Prostate gland (tissue), 2 donors: ENCODE results near the gene PNPLA7. TPM values are rescaled to one million over a fixed set of nuclear protein-coding genes. Genes with fewer than 3 reads are reported as not detected.
"Not testable (repeated sequence)": the region's sequence is repeated elsewhere in the genome, so short reads cannot be mapped to it uniquely, and the experiment has no call there.

Experiments
- DNase-seq: peaks from one replicate; pipeline ENCODE4 v3.0.0-alpha.2; 2019; ENCODE audit warnings: low spot score
- H3K27ac ChIP-seq, 2 donors: fragments of 200-600 bp; sonication (generic); 2 replicates each; pipeline ENCODE4 v1.5.1; 2017 to 2019
- H3K27me3 ChIP-seq: fragments of 200-600 bp; sonication (generic); replicated peaks from 2 replicates; pipeline ENCODE4 v1.5.1; 2019; ENCODE audit not compliant: insufficient read depth
- H3K36me3 ChIP-seq, 2 donors: fragments of 200-600 bp; sonication (generic); 1 replicate in 1 of 2; 2 replicates in 1 of 2; pipeline versions ENCODE4 v1.5.1 to v1.8.1; 2017 to 2019
- H3K4me1 ChIP-seq: fragments of 200-600 bp; sonication (generic); replicated peaks from 2 replicates; pipeline ENCODE4 v1.5.1; 2019
- H3K4me3 ChIP-seq, 2 donors: fragments of 200-600 bp; sonication (generic); 2 replicates each; pipeline ENCODE4 v1.5.1; 2017 to 2019
- H3K9me3 ChIP-seq: fragments of 200-600 bp; sonication (generic); 2 replicates; pipeline ENCODE4 v1.5.1; 2017
- CTCF ChIP-seq, 4 experiments: fragments of 200-600 bp in 2 of 4; fragments of 450-650 bp in 2 of 4; sonication (generic) in 2 of 4; IDR thresholded peaks; 1 replicate in 3 of 4; 2 replicates in 1 of 4; pipeline ENCODE4 v1.5.1; 2016 to 2019; ENCODE audit warnings: antibody characterized with exemption in 4 of 4, mild to moderate bottlenecking in 2 of 4, moderate library complexity in 2 of 4
- POLR2A ChIP-seq: fragments of 450-650 bp; IDR thresholded peaks from one replicate; pipeline ENCODE4 v1.6.1; 2016; ENCODE audit warnings: antibody characterized with exemption, mild to moderate bottlenecking
- POLR2AphosphoS5 ChIP-seq: sonication (generic); formaldehyde crosslinking; IDR thresholded peaks from one replicate; pipeline ENCODE4 v1.6.1; 2017; ENCODE audit warnings: antibody characterized with exemption
- WGBS: methylation state at CpG from one replicate; pipeline ENCODE4 v1.1.5; 2018; 5-methylcytosine and 5-hydroxymethylcytosine counted together
- intact Hi-C: fragments of 100-400 bp; cut with DNase I; formaldehyde crosslinking; loops from one replicate; pipeline ENCODE4 v1.14.2; 2022
- microRNA-seq: library from miRNA; unstranded; fragments of <30 nt; microRNA quantifications from one replicate; pipeline ENCODE4, GENCODE V29; 2016
- total RNA-seq, 2 donors: library from RNA; depleted of rRNA; stranded (reverse); fragments of >200 nt; gene quantifications; one replicate each; pipeline ENCODE4 v1.1.0, GENCODE V29; 2016

Gene PNPLA7
- total RNA-seq, 2 donors from 2014 or later: 34.2 to 64.3 TPM

- no peak for DNase-seq
- WGBS: 79% methylated on average over 10 of the region's 10 CpGs
- no peaks in the 10 kb centered on the region for H3K4me1 ChIP-seq
- no peaks in the 10 kb centered on the region for H3K9me3 ChIP-seq
- no peak overlapping the region for H3K4me3 ChIP-seq
- no peaks in the 10 kb centered on the region for H3K36me3 ChIP-seq
- H3K27ac ChIP-seq: no peak overlapping the region
- TF ChIP-seq POLR2A (no peak), CTCF (IDR thresholded peaks at IDR 0.05) (no peak), POLR2AphosphoS5 (no peak)
- H3K27me3 ChIP-seq: no peaks in the 10 kb centered on the region
- intact Hi-C loops: no loop called here
Observed at GRCh38 chr9:137412431-137412830, 137.8 kb downstream of the PNPLA7 start.

GRCh38 chr9:137411645-137412380 lies 138.4 kb downstream of the PNPLA7 start:
- Histone ChIP-seq H3K36me3 (no peaks in the 10 kb centered on the region), H3K9me3 (no peaks in the 10 kb centered on the region), H3K4me1 (no peaks in the 10 kb centered on the region), H3K27me3 (no peaks in the 10 kb centered on the region), H3K27ac (peak overlapping the region; percentile 26 to 58), H3K4me3 (no peak overlapping the region)
- TF ChIP-seq POLR2AphosphoS5 (no peak), POLR2A (no peak), CTCF (IDR thresholded peaks at IDR 0.05) (no peak)
- intact Hi-C loops: no loop called here
- DNase-seq: peak; percentile 75
- WGBS: 29% methylated on average over 30 of the region's 30 CpGs

GRCh38 chr9:137411260-137411644 lies 138.9 kb downstream of the PNPLA7 start:
- DNase-seq: no peak
- TF ChIP-seq POLR2AphosphoS5: no peak
- TF ChIP-seq CTCF (IDR thresholded peaks at IDR 0.05): no peak
- TF ChIP-seq POLR2A: no peak
- Histone ChIP-seq H3K27ac (no peak overlapping the region), H3K4me3 (no peak overlapping the region), H3K9me3 (no peaks in the 10 kb centered on the region), H3K27me3 (no peaks in the 10 kb centered on the region), H3K4me1 (no peaks in the 10 kb centered on the region), H3K36me3 (no peaks in the 10 kb centered on the region)
- 62% methylated on average over 17 of the region's 17 CpGs for WGBS
- intact Hi-C loops: no loop called here

GRCh38 chr9:137410891-137411249 lies 139.3 kb downstream of the PNPLA7 start:
- no peaks in the 10 kb centered on the region for H3K9me3 ChIP-seq
- H3K27ac ChIP-seq: no peak overlapping the region
- no peak overlapping the region for H3K4me3 ChIP-seq
- WGBS: 90% methylated on average over 15 of the region's 15 CpGs
- H3K36me3 ChIP-seq: no peaks in the 10 kb centered on the region
- H3K27me3 ChIP-seq: no peaks in the 10 kb centered on the region
- TF ChIP-seq POLR2AphosphoS5: no peak
- no peak for TF ChIP-seq POLR2A
- TF ChIP-seq CTCF (IDR thresholded peaks at IDR 0.05): no peak
- no peak for DNase-seq
- H3K4me1 ChIP-seq: no peaks in the 10 kb centered on the region
- intact Hi-C loops: no loop called here

- DNase-seq, H3K9me3 ChIP-seq, H3K36me3 ChIP-seq, H3K4me3 ChIP-seq, H3K4me1 ChIP-seq, H3K27me3 ChIP-seq, H3K27ac ChIP-seq, intact Hi-C loops: not testable (repeated sequence)
- 91% methylated on average over 17 of the region's 18 CpGs for WGBS
Observed at GRCh38 chr9:137410236-137410890, 139.8 kb downstream of the PNPLA7 start.

Small RNAs within 50 kb of the gene (microRNA-seq; reads per million reads assigned to microRNA genes)
- gene MIR7114: 2.3 reads per million, percentile 32 among the genes with 10 or more reads in this experiment

Other genes with a start within 250 kb of the PNPLA7 start
- 10 to 100 TPM; 22.4 to 24.3 TPM for gene NRARP, start 248.1 kb downstream of the PNPLA7 start, total RNA-seq
- gene EXD3, start 127.2 kb downstream of the PNPLA7 start, total RNA-seq: 10 to 100 TPM; 32.6 to 44.8 TPM
- gene NOXA1, start 127.0 kb downstream of the PNPLA7 start, total RNA-seq: 10 to 100 TPM in 1 of 2 donors, 1 to 10 TPM in 1; 7.5 to 17.1 TPM
- gene ENTPD8, start 109.0 kb downstream of the PNPLA7 start, total RNA-seq: 1 to 10 TPM; 1.8 TPM
- gene NSMF, start 91.1 kb downstream of the PNPLA7 start, total RNA-seq: 100 to 1,000 TPM in 1 of 2 donors, 10 to 100 TPM in 1; 42.4 to 128 TPM
- 100 to 1,000 TPM in 1 of 2 donors, 10 to 100 TPM in 1; 75.8 to 133 TPM for gene MRPL41, start 1.5 kb upstream of the PNPLA7 start, total RNA-seq
- gene DPH7, start 28.5 kb upstream of the PNPLA7 start, total RNA-seq: 10 to 100 TPM; 34.3 to 62.4 TPM
- 10 to 100 TPM; 20.8 to 34.8 TPM for gene ZMYND19, start 40.1 kb upstream of the PNPLA7 start, total RNA-seq
- 100 to 1,000 TPM; 123 to 126 TPM for gene ARRDC1, start 55.3 kb upstream of the PNPLA7 start, total RNA-seq
- gene EHMT1, start 68.6 kb upstream of the PNPLA7 start, total RNA-seq: 100 to 1,000 TPM in 1 of 2 donors, 10 to 100 TPM in 1; 81.3 to 149 TPM